Measurements from ENCODE around the gene SKA3.

DNA sequence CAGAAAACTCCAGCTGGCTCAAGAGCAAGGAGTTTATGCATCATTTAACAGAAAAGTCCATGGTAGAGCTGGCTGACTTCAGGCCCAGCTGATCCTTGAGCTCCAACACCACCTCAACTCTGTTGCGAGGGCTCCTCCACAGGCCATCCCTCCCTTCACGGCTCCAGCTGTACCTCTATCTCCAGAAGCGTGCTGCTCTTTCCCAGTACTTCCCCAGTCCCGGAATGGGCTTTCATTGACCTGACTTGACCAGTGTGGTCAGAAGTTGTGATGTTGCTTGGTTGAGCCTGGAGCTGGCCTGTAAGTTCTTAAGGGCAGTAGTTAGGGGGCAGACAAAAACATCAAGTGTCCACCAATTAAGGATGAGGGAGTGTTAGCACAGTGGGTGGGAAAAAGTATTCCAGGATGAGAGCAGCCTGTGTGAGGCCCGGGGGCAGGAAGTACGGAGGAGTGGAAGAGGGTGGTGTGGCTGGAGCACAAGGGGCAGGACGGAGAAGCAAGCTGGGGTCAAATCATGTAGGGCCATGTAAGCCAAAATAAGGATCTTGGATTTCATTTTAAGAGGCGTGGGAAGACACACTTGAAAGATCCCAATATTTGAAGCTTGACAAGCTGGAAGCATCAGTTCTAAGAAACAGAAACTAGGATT is 24.0 kb downstream of the SKA3 start:
- no peak for TF ChIP-seq KAT7 (CRISPR knock-in tag; IDR thresholded peaks at IDR 0.05; ENCODE audit: borderline replicate concordance)
- TF ChIP-seq, protein P1, sequence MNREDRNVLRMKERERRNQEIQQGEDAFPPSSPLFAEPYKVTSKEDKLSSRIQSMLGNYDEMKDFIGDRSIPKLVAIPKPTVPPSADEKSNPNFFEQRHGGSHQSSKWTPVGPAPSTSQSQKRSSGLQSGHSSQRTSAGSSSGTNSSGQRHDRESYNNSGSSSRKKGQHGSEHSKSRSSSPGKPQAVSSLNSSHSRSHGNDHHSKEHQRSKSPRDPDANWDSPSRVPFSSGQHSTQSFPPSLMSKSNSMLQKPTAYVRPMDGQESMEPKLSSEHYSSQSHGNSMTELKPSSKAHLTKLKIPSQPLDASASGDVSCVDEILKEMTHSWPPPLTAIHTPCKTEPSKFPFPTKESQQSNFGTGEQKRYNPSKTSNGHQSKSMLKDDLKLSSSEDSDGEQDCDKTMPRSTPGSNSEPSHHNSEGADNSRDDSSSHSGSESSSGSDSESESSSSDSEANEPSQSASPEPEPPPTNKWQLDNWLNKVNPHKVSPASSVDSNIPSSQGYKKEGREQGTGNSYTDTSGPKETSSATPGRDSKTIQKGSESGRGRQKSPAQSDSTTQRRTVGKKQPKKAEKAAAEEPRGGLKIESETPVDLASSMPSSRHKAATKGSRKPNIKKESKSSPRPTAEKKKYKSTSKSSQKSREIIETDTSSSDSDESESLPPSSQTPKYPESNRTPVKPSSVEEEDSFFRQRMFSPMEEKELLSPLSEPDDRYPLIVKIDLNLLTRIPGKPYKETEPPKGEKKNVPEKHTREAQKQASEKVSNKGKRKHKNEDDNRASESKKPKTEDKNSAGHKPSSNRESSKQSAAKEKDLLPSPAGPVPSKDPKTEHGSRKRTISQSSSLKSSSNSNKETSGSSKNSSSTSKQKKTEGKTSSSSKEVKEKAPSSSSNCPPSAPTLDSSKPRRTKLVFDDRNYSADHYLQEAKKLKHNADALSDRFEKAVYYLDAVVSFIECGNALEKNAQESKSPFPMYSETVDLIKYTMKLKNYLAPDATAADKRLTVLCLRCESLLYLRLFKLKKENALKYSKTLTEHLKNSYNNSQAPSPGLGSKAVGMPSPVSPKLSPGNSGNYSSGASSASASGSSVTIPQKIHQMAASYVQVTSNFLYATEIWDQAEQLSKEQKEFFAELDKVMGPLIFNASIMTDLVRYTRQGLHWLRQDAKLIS (CRISPR knock-in tag; IDR thresholded peaks at IDR 0.05; ENCODE audit: borderline replicate concordance) = no peak
- TF ChIP-seq, protein P2, sequence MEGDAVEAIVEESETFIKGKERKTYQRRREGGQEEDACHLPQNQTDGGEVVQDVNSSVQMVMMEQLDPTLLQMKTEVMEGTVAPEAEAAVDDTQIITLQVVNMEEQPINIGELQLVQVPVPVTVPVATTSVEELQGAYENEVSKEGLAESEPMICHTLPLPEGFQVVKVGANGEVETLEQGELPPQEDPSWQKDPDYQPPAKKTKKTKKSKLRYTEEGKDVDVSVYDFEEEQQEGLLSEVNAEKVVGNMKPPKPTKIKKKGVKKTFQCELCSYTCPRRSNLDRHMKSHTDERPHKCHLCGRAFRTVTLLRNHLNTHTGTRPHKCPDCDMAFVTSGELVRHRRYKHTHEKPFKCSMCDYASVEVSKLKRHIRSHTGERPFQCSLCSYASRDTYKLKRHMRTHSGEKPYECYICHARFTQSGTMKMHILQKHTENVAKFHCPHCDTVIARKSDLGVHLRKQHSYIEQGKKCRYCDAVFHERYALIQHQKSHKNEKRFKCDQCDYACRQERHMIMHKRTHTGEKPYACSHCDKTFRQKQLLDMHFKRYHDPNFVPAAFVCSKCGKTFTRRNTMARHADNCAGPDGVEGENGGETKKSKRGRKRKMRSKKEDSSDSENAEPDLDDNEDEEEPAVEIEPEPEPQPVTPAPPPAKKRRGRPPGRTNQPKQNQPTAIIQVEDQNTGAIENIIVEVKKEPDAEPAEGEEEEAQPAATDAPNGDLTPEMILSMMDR (IDR thresholded peaks at IDR 0.05) = no peak

Data from WTC11 (cell line).